LNCAP (cell line): ENCODE results near the gene SIRPB1.

Source experiments
- TF ChIP-seq, protein P1 (sequence below): fragments of 450-650 bp; IDR thresholded peaks from 2 replicates; pipeline ENCODE4 v1.5.1; 2017; ENCODE audit warnings: mild to moderate bottlenecking

Gene SIRPB1

DNA sequence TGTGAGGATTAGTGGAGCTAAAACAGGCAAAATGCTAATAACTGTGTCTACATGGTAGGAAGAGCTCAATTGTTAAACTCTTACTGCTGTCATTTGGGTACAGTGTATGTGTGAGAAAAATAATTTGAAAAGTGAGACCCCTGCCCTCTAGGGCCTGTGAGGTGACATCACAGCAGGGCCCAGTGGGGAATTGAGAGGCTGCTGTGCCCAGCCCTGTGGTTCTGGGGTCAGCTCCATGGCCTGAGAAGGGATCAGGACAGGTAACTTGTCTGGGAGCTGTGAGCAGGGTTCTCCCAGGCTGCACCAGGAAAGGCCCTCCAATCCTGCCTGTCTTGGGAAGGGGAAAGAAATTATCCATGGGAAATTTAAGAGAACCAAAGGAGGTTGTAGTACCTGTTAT is 1.3 kb downstream of the SIRPB1 start:
- TF ChIP-seq, protein P1, sequence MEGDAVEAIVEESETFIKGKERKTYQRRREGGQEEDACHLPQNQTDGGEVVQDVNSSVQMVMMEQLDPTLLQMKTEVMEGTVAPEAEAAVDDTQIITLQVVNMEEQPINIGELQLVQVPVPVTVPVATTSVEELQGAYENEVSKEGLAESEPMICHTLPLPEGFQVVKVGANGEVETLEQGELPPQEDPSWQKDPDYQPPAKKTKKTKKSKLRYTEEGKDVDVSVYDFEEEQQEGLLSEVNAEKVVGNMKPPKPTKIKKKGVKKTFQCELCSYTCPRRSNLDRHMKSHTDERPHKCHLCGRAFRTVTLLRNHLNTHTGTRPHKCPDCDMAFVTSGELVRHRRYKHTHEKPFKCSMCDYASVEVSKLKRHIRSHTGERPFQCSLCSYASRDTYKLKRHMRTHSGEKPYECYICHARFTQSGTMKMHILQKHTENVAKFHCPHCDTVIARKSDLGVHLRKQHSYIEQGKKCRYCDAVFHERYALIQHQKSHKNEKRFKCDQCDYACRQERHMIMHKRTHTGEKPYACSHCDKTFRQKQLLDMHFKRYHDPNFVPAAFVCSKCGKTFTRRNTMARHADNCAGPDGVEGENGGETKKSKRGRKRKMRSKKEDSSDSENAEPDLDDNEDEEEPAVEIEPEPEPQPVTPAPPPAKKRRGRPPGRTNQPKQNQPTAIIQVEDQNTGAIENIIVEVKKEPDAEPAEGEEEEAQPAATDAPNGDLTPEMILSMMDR = no peak

DNA sequence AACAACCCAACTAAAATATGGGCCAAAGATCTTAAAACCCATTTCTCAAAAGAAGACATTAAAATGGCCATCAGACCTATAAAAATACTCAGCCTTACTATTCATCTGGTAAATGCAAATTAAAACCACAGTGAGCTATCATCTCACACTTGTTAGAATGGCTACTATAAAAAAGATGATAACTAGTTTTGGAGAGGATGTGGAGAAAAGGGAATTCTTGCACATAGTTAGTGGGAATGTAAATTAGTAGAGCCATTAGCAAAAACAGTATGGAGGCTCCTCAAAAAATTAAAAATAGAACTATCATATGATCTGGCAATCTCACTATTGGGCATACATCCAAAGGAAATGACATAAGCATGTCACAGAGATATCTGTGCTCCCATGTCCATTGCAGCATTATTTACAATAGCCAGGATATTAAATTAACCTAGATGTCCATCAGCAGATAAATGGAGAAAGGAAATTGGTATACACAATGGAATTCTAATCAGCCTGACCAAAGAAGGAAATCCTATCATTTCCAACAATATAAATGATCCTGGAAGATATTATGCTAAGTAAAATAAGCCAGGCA is 2.9 kb downstream of the SIRPB1 start:
- TF ChIP-seq, protein P1 = no peak

DNA sequence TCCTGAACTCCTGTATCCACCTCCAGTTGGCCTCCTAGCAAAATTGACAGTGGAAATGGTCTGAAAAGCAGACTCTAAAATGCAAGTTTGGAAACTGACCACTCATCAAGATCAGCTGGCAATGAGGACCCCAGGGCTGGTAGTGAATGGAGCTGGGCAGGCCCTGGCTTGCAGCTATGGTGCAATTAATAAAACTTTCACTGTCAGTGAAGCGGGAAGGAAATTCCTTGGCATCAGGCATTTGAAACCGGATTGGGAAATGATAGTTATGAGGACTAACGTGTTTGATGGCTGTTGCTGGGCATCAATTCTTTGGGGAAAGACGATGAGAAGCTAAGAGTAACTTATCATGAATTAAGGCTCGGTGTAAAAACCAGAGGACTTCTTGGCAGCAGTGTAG is 19.1 kb downstream of the SIRPB1 start:
- TF ChIP-seq, protein P1 = no peak

DNA sequence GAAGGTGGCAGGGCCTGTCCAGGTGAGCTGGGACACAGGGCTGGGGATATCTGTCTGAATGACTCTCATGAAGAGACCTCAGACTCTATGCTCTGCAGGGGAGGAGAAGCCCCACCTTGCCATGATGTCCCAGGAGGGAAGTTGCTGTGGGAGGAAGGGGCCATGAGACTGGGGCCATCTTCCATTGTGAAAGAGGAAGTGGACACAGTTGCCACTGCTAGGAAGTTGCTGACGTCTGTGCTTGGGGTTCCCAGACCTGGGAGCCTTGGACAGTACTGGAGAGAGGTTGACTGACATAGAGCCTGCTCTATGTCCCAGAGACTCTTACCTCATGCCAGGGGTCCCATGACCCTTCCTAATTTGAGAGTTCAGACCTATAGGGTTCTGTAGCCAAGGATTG is 24.5 kb downstream of the SIRPB1 start:
- TF ChIP-seq, protein P1 = no peak

DNA sequence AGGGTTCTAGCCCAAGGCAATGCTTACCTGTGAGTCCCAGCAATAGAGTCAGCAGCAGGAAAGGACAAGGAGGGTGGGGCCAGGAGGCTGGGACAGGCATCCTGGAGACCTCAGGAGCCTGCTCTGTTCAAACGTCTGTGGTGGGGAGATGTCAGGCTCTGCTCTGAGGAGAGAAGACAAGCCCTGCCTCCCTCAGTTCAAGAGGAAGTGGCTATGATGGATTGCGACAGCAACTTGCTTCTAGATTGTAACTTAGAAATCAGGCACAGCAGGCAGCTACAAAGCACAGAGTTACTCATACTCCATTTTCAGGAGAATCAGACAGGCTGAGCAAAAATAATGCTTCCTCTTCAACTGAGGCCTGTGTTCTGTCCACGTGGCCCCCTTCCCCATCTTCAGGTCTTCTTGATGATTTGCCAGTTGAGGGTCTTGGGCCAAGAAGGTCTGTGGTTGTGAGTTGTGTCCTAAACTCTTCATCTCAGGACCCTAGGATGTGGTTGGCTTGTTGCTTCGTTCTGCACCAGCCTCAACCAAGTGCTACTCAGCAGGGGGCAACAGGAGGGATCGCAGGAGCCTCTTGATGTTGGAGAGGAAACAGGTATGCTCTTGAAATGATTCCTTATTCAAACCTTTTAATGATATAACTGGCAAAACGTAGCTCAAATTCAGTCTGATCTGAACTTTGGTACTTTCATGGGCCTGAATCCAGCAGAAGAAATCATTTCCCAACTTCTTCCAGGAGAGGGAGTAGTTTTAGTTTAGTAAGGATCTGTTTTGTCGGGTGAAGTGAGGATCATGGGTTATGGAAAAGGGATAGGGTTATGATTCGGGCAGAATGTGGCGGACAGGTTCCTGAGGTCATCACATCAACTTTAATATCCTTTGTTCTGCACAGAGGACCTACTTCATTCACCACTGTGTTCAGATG is 31.0 kb downstream of the SIRPB1 start:
- TF ChIP-seq, protein P1 = no peak

DNA sequence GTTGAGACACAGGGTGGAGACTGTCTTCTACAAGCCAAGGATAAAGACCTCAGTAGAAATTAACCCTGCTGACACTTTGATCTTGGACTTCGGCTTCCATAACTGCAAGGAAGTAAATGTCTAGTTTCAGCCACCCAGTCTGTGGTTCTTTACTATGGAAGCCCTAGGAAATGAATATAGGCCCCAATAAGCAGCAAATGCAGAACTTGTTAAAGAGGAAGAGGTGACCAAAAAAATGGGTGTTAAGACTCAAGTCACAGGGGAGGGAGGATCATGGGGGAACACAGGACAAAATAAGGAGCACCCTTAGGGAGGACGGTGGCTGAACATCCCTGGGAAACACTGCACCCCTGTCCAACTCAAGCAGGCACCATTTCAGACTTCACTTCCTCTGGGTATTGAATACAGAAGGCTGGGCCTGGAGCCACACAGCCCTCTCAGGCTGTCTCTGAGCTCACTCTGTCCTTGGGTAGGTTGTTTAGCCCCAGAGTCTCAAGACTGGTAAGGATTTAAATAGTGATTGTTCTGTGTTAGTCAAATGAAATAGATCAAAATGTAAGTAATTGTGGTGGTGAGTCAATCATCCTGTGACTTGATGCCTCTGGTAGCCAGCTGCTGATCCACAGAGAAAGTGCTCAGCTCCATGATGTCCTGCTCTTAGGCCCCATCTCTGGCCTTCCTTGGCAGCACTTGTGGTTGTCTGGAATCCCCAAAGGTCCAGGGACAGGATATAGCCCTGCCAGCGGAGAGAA is 31.9 kb downstream of the SIRPB1 start:
- TF ChIP-seq, protein P1 = no peak

DNA sequence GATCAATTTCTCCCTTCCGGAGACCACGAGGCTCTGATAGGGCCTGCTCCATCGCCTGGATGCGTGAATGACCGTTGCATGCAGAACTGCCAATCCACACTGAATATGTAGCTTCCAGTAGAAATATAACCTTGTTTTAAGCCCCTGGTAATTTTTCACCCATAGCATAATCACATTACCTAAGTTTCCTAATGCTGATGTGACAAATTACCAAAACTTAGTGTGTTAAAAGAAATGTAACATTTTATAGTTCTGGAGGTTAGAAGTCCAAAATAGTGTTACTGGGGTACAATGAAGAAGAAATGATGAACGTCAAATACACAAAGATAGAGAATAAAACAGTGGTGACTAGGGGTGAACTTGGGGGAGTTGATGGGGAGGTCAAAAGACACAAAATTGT is 40.3 kb downstream of the SIRPB1 start:
- TF ChIP-seq, protein P1 = no peak
